Panc1 (cell line): ENCODE measurements around the gene TMEM132C.

Experiments used
- POLR2AphosphoS5 ChIP-seq: IDR thresholded peaks from 2 replicates; pipeline ENCODE4 v1.6.1; 2012; ENCODE audit warnings: mild to moderate bottlenecking, low read depth, low read length, moderate library complexity
- TCF7L2 ChIP-seq: IDR thresholded peaks from 2 replicates; pipeline ENCODE4 v1.6.1; 2011; ENCODE audit warnings: mild to moderate bottlenecking, low read depth, low read length, inconsistent platforms
- TF ChIP-seq, protein P1 (sequence below): fragments of 450-650 bp; IDR thresholded peaks from 2 replicates; pipeline ENCODE4 v1.5.1; 2017; ENCODE audit warnings: mild to moderate bottlenecking

- TF ChIP-seq, protein P1, sequence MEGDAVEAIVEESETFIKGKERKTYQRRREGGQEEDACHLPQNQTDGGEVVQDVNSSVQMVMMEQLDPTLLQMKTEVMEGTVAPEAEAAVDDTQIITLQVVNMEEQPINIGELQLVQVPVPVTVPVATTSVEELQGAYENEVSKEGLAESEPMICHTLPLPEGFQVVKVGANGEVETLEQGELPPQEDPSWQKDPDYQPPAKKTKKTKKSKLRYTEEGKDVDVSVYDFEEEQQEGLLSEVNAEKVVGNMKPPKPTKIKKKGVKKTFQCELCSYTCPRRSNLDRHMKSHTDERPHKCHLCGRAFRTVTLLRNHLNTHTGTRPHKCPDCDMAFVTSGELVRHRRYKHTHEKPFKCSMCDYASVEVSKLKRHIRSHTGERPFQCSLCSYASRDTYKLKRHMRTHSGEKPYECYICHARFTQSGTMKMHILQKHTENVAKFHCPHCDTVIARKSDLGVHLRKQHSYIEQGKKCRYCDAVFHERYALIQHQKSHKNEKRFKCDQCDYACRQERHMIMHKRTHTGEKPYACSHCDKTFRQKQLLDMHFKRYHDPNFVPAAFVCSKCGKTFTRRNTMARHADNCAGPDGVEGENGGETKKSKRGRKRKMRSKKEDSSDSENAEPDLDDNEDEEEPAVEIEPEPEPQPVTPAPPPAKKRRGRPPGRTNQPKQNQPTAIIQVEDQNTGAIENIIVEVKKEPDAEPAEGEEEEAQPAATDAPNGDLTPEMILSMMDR = no peak
- TF ChIP-seq POLR2AphosphoS5 = no peak
- TF ChIP-seq TCF7L2 = no peak
Observed at GRCh38 chr12:128328961-128329360, 62.0 kb downstream of the TMEM132C start.
